ENCODE results near the gene RAB36. TPM values are rescaled to one million over a fixed set of nuclear protein-coding genes. Genes with fewer than 3 reads are reported as not detected.

RAB36 gene
- total RNA-seq, 1 donor from 2014 or later: 3.5 TPM

DNA sequence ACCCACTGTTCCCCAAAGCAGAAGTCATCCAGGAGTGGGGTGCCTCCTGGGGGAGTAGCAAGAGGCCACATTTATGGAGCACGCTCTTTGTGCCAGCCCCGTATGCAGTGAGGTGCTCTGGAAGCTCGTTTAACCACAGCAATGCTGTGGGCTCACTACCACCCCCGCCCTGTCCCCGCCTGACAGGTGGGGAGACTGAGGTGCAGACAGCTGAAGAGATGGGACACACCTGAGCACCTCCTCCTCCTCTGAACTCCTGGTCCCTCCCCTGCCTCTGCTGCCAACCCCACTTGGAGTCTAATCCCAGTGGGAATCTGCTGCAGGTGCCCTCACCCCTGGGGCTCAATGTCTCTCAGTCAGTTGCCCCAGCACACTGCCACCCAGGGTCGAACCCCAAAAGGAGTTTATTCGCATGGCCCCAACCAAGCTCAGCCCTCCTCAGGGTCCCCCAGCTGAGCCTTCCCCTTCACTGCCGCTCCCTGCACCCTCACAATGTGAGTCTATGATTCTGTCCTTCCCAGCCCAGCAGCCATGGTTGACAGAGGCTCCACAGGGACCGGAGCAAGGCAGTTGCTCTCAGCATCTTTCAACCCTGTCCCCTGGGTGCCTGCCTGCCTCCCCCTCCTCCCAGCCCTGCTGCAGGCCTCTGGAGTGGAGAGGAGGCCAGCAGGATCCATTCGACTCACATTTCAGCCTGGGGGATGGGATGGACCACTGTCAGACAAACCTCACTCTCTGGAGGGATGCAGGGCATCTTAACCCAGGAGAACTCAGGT lies 21.8 kb downstream of the RAB36 start:
- DNase-seq (ENCODE audit: low read depth): no peak
- H3K4me3 ChIP-seq (ENCODE audit: low read depth, low read length): no peak overlapping the region
- TF ChIP-seq, protein P1, sequence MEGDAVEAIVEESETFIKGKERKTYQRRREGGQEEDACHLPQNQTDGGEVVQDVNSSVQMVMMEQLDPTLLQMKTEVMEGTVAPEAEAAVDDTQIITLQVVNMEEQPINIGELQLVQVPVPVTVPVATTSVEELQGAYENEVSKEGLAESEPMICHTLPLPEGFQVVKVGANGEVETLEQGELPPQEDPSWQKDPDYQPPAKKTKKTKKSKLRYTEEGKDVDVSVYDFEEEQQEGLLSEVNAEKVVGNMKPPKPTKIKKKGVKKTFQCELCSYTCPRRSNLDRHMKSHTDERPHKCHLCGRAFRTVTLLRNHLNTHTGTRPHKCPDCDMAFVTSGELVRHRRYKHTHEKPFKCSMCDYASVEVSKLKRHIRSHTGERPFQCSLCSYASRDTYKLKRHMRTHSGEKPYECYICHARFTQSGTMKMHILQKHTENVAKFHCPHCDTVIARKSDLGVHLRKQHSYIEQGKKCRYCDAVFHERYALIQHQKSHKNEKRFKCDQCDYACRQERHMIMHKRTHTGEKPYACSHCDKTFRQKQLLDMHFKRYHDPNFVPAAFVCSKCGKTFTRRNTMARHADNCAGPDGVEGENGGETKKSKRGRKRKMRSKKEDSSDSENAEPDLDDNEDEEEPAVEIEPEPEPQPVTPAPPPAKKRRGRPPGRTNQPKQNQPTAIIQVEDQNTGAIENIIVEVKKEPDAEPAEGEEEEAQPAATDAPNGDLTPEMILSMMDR (conservative IDR thresholded peaks at IDR 0.05; ENCODE audit: low read depth, low read length): no peak

DNA sequence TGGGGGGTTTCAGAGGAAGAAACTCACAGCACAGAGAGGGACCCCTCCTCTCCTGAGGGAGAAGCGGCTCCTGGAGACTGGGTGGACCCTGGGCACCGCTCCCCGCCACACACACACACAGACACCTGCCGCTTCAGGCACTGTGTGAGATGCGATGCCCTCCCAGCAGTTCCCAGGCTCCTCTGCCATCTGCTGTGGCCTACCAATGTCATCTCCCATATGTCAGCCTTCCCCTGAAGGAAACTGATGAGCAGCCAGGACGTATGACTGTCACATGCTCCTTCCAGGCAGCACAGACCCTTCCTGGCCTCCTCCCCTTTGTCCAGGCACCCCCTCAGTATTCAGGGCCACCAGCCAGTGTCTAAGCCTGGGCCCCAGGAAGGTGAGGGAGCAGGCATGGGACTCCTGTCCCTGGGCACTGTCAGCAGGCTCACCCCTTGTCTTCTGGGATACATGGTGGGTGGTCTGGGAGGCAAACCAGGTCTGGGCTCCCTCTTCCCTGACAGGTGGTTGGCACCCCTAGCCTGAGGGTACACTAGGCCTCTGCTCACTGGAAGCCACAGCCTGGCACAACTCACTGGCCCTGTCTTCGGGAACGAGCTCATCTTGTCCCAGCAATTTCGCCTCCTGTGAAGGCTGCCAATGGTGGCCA lies 23.2 kb downstream of the RAB36 start:
- TF ChIP-seq, protein P1 (conservative IDR thresholded peaks at IDR 0.05; ENCODE audit: low read depth, low read length): no peak
- no peak for DNase-seq (ENCODE audit: low read depth)
- H3K4me3 ChIP-seq (ENCODE audit: low read depth, low read length): no peak overlapping the region

DNA sequence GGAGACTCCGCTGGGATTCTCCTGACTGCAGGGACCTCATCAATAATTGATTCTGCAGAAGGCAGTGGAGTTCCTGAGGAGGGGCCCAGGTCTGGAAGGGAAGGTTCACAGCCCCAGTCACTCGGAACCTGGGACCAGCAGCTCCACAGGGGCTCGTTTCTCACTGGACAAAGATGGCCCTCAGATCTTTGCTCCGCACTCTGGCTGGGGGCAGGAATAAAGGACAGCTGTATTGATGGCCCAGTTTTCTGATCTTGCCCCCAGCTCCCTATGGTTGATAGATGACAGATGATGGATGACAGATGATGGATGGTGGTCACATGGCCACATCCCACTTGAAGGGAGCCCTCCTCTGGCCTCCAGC lies 23.7 kb downstream of the RAB36 start:
- TF ChIP-seq, protein P1 (conservative IDR thresholded peaks at IDR 0.05; ENCODE audit: low read depth, low read length): no peak
- DNase-seq (ENCODE audit: low read depth): no peak
- H3K4me3 ChIP-seq (ENCODE audit: low read depth, low read length): no peak overlapping the region

DNA sequence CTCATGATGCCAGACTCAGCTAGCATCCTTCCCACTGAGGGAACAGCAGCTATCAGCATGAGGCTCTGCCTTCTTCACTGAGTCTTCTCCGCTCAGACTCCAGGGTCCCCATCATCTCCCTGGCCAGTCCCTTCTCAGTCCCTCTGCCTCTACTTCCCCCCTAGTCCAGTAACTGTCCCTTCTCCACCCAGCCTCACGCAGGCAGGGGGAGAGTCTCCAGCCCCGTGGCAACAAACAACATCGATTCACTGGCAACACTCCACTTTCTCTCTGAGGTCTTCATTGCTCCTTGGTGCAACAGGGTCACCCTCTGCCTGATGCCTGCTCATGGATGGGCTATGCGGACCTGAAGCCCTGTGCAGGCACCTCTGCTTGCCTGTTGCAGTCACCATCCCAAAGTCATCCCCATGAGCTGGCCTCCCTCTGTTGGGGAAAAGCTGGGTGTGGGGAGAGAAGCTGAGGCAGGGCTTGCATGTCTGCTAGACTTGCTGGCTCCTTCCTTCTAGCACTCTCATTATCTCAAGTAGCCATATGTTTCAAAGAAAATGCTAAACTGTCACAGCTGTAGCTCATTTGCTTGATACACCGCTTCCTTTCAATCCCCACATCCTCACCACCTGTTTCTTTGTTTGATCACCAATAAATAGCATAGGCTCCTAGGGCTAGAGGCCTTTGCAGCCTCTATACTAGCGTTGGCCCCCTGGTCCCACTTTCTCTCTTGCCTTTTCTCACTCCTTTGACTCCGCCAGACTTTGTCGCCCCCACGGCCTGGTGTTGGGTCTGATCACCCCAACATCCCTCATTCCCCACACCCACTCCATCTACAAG lies 30.8 kb downstream of the RAB36 start:
- no peak overlapping the region for H3K4me3 ChIP-seq (ENCODE audit: low read depth, low read length)
- TF ChIP-seq, protein P1 (conservative IDR thresholded peaks at IDR 0.05; ENCODE audit: low read depth, low read length): no peak
- no peak for DNase-seq (ENCODE audit: low read depth)

DNA sequence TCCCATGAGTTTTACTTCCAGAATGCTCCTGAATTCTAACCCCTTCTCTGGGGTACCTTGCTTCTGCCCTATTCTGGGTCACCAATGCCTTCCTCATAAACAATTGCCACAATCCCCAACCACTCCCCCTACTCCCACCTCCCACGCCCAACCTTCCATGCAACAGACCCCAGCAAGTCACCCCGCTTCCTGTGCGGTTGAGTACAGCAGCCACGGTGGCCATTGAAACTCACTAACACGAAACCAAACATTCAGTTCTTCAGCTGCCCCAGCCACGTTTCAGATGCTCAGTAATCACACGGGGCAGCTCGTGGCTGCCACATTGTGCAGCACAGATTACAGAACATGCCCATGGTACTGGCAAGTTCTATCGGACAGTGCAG lies 31.4 kb downstream of the RAB36 start:
- H3K4me3 ChIP-seq (ENCODE audit: low read depth, low read length): no peak overlapping the region
- TF ChIP-seq, protein P1 (conservative IDR thresholded peaks at IDR 0.05; ENCODE audit: low read depth, low read length): no peak
- DNase-seq (ENCODE audit: low read depth): no peak

DNA sequence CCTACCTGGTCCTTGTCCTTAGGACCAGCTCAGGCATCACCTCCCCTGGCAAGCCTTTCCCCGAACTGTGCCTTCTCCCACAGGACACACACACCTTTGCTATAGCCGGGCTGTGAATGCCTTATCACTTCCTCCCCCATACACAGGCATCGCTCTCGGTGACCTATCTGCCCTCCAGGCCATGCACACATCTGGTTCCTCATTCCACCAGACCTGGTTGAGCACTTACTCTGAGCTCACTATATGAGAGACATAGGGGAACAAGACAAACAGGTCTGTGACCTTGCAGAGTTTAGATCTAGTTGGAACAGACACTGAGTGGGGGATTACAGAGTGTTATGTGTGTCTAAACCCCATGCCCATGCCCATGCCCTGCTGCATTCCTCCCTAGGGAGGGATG lies 31.9 kb downstream of the RAB36 start:
- no peak for DNase-seq (ENCODE audit: low read depth)
- TF ChIP-seq, protein P1 (conservative IDR thresholded peaks at IDR 0.05; ENCODE audit: low read depth, low read length): no peak
- H3K4me3 ChIP-seq (ENCODE audit: low read depth, low read length): no peak overlapping the region

Measured in epithelial cell of proximal tubule (primary cell).